ENCODE results near the gene IFITM10. TPM values are rescaled to one million over a fixed set of nuclear protein-coding genes. Genes with fewer than 3 reads are reported as not detected.

IFITM10 gene
- total RNA-seq, 4 donors from 2014 or later, result 2.5 to 13.7 (median 6.3) TPM

GRCh38 chr11:1703146-1703545 lies 47.2 kb downstream of the IFITM10 start:
- 87 to 89% methylated on average over 6 of the region's 6 CpGs for WGBS, 2 donors
- no peak overlapping the region for H3K4me3 ChIP-seq (ENCODE audit: low read depth, poor library complexity, severe bottlenecking)
- TF ChIP-seq POLR2A (IDR thresholded peaks at IDR 0.05), result no peak
- DNase-seq (ENCODE audit: low spot score in 2 of 2), result no peak
- intact Hi-C loops (cut with DNase I; ENCODE audit: low total_unique reads), result no loop called here

GRCh38 chr11:1702506-1702905 lies 47.9 kb downstream of the IFITM10 start:
- no peak overlapping the region for H3K4me3 ChIP-seq (ENCODE audit: low read depth, poor library complexity, severe bottlenecking)
- intact Hi-C loops (cut with DNase I; ENCODE audit: low total_unique reads), result no loop called here
- peak in 1 of 2 donors; percentile 56 for DNase-seq (ENCODE audit: low spot score in 2 of 2)
- 87 to 95% methylated on average over 10 of the region's 10 CpGs for WGBS, 2 donors
- TF ChIP-seq CTCF (IDR thresholded peaks at IDR 0.05) (no peak), POLR2A (IDR thresholded peaks at IDR 0.05) (no peak)

- TF ChIP-seq CTCF (IDR thresholded peaks at IDR 0.05) (no peak), POLR2A (IDR thresholded peaks at IDR 0.05) (no peak)
- DNase-seq (ENCODE audit: low spot score in 2 of 2), result peak in 1 of 2 donors; percentile 78
- 68 to 69% methylated on average over 10 of the region's 10 CpGs for WGBS, 2 donors
- intact Hi-C loops (cut with DNase I; ENCODE audit: low total_unique reads), result no loop called here
- H3K4me3 ChIP-seq (ENCODE audit: low read depth, poor library complexity, severe bottlenecking), result no peak overlapping the region
Measured at GRCh38 chr11:1701091-1701807, 49.1 kb downstream of the IFITM10 start.

DNA sequence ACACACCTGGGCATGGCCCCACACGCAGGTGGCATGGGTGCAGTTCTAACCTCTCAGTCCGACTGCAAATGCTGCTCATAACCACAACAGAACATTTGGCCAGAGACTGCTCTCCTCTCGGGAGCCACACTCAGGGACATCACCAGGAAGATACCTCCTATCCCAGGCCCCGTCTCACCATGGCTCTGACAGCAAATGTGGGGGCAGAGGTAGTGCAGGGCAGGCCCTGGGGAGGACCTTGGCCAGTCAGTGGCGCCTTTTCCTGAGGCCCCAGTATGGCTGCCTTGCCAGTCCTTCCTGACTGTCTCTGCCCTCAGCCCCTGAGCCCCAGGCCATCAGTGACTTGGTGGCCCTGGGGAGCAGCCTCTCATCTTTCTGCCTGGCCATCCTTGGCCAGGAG lies 50.6 kb downstream of the IFITM10 start:
- WGBS, 2 donors, result 62 to 81% methylated on average over 5 of the region's 5 CpGs
- intact Hi-C loops (cut with DNase I; ENCODE audit: low total_unique reads), result loop anchor here (10.0 kb wide), 1 partner anchor 455 kb away; no protein-coding TSS in a partner anchor
- H3K4me3 ChIP-seq (ENCODE audit: low read depth, poor library complexity, severe bottlenecking), result no peak overlapping the region
- DNase-seq (ENCODE audit: low spot score in 2 of 2), result no peak
- TF ChIP-seq CTCF (IDR thresholded peaks at IDR 0.05), result no peak
- TF ChIP-seq POLR2A (IDR thresholded peaks at IDR 0.05), result no peak

DNA sequence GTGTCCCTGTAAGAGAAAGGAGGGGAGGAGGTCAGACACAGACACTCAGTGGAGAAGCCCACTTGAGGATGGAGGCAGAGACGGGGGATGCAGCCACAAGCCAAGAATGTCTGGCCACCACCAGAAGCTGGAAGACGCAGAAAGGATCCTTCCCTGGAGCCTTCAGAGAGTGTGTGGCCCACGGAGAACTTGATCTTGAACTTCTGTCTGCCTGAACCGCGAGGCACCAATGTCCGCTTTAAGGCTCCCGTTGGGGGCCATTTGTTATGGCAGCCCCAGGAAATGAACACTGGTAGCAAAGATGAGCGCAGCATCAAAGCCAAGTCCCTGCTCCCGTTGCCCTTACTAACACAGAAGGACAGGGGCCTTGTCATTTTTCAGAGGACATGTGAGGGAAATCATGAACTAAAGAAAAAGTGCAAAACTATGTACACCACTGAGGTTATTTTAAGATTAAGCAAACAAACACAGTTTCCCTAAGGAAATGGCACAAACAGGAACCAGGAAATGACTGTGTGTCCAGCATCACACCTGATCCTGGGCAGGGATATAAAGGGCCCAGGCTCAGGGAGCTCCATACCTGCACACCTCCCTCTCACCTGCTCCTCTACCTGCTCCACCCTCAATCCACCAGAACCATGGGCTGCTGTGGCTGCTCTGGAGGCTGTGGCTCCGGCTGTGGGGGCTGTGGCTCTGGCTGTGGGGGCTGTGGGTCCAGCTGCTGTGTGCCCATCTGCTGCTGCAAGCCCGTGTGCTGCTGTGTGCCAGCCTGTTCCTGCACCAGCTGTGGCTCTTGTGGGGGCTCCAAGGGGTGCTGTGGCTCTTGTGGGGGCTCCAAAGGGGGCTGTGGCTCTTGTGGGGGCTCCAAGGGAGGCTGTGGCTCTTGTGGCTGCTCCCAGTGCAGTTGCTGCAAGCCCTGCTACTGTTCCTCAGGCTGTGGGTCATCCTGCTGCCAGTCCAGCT lies 53.5 kb downstream of the IFITM10 start, which contains the start of gene KRTAP5-6:
KRTAP5-6 (plus strand) TSS at position 588 of the 963 bp plus-strand sequence; CDS start at position 639, 51 bp downstream.
- 85 to 87% methylated on average over 10 to 11 of the region's 11 CpGs for WGBS, 2 donors
- DNase-seq (ENCODE audit: low spot score in 2 of 2), result peak in 1 of 2 donors; percentile 77
- H3K4me3 ChIP-seq (ENCODE audit: low read depth, poor library complexity, severe bottlenecking), result no peak within 1 kb of the TSS
- TF ChIP-seq CTCF (IDR thresholded peaks at IDR 0.05) (no peak), POLR2A (IDR thresholded peaks at IDR 0.05) (no peak)
- intact Hi-C loops (cut with DNase I; ENCODE audit: low total_unique reads), result loop anchor here (2.0 to 10.0 kb wide), 2 partner anchors 62 to 458 kb away; no protein-coding TSS in a partner anchor
